Suprapubic skin (tissue), 4 donors: ENCODE measurements around the gene SLC6A1. TPM values are rescaled to one million over a fixed set of nuclear protein-coding genes. Genes with fewer than 3 reads are reported as not detected.
A peak's percentile ranks its signal among the peaks of the same experiment; 100 is the strongest.

Experiments
- DNase-seq, 2 donors: peaks; one replicate each; pipeline ENCODE4 v3.0.0-alpha.2; 2019; ENCODE audit warnings: low spot score in 2 of 2
- H3K27ac ChIP-seq: fragments of 200-600 bp; sonication (generic); one replicate; pipeline ENCODE4 v1.5.1; 2019
- H3K27me3 ChIP-seq: fragments of 200-600 bp; sonication (generic); one replicate; pipeline ENCODE4 v1.5.1; 2019
- H3K36me3 ChIP-seq: fragments of 200-600 bp; sonication (generic); one replicate; pipeline ENCODE4 v1.5.1; 2019
- H3K4me1 ChIP-seq: fragments of 200-600 bp; sonication (generic); one replicate; pipeline ENCODE4 v1.5.1; 2019
- H3K4me3 ChIP-seq: fragments of 200-600 bp; sonication (generic); one replicate; pipeline ENCODE4 v1.5.1; 2019; ENCODE audit warnings: mild to moderate bottlenecking
- H3K9me3 ChIP-seq: fragments of 200-600 bp; sonication (generic); one replicate; pipeline ENCODE4 v1.5.1; 2019
- EP300 ChIP-seq: sonication (generic); formaldehyde crosslinking; IDR thresholded peaks from one replicate; pipeline ENCODE4 v1.6.1; 2017; ENCODE audit warnings: antibody characterized with exemption
- POLR2A ChIP-seq, 2 donors: fragments of 450-650 bp; IDR thresholded peaks; one replicate each; pipeline ENCODE4 v1.6.1; 2017; ENCODE audit warnings: antibody characterized with exemption in 2 of 2, mild to moderate bottlenecking in 2 of 2, moderate library complexity in 2 of 2
- POLR2AphosphoS5 ChIP-seq, 3 donors: sonication (generic); formaldehyde crosslinking; IDR thresholded peaks; one replicate each; pipeline ENCODE4 v1.6.1; 2017; ENCODE audit warnings: antibody characterized with exemption in 3 of 3
- WGBS: methylation state at CpG from one replicate; pipeline ENCODE4 v1.1.5; 2018; 5-methylcytosine and 5-hydroxymethylcytosine counted together
- total RNA-seq, 4 donors: library from RNA; depleted of rRNA; stranded (reverse); fragments of >200 nt; gene quantifications; one replicate each; pipeline ENCODE4 v1.1.0, GENCODE V29; 2016
- TF ChIP-seq, protein P1 (sequence below), 2 donors: fragments of 200-600 bp in 1 of 2; fragments of 450-650 bp in 1 of 2; sonication (generic) in 1 of 2; IDR thresholded peaks; one replicate each; pipeline ENCODE4 v1.5.1; 2016 to 2019; ENCODE audit warnings: antibody characterized with exemption in 2 of 2, mild to moderate bottlenecking in 1 of 2, moderate library complexity in 1 of 2

Gene SLC6A1
- total RNA-seq, 4 donors from 2014 or later, result 0.96 to 13.0 (median 4.3) TPM

DNA sequence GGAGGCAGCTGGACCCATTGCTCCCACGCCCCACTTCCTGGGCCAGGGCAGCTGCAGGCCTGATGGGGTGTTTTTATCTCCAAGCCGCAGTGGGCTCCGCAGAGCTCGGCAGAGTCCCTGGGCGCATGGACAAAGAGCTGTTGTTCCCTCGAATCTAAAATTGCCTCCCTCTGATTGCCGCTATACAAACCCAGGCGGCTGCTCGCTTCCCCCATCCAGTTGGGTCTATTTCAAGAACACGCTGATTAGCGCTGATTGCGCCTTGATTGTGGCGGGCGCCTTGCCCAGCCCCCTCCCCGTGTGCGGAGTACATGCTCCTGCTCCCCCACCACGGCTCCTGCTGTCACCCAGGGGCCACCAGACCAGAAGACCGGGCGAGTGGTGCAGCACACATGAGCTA, 43.4 kb upstream of the SLC6A1 start:
- Histone ChIP-seq H3K4me3 (no peak overlapping the region), H3K4me1 (no peaks in the 10 kb centered on the region), H3K27me3 (peaks cover 42% of the 10 kb centered on the region), H3K36me3 (no peaks in the 10 kb centered on the region), H3K9me3 (no peaks in the 10 kb centered on the region), H3K27ac (no peak overlapping the region)
- WGBS, result 83% methylated on average over 19 of the region's 19 CpGs
- TF ChIP-seq, protein P1, sequence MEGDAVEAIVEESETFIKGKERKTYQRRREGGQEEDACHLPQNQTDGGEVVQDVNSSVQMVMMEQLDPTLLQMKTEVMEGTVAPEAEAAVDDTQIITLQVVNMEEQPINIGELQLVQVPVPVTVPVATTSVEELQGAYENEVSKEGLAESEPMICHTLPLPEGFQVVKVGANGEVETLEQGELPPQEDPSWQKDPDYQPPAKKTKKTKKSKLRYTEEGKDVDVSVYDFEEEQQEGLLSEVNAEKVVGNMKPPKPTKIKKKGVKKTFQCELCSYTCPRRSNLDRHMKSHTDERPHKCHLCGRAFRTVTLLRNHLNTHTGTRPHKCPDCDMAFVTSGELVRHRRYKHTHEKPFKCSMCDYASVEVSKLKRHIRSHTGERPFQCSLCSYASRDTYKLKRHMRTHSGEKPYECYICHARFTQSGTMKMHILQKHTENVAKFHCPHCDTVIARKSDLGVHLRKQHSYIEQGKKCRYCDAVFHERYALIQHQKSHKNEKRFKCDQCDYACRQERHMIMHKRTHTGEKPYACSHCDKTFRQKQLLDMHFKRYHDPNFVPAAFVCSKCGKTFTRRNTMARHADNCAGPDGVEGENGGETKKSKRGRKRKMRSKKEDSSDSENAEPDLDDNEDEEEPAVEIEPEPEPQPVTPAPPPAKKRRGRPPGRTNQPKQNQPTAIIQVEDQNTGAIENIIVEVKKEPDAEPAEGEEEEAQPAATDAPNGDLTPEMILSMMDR (IDR thresholded peaks at IDR 0.05), result no peak
- TF ChIP-seq POLR2A (IDR thresholded peaks at IDR 0.05) (no peak), EP300 (no peak), POLR2AphosphoS5 (IDR thresholded peaks at IDR 0.05) (no peak)
- DNase-seq, result no peak

DNA sequence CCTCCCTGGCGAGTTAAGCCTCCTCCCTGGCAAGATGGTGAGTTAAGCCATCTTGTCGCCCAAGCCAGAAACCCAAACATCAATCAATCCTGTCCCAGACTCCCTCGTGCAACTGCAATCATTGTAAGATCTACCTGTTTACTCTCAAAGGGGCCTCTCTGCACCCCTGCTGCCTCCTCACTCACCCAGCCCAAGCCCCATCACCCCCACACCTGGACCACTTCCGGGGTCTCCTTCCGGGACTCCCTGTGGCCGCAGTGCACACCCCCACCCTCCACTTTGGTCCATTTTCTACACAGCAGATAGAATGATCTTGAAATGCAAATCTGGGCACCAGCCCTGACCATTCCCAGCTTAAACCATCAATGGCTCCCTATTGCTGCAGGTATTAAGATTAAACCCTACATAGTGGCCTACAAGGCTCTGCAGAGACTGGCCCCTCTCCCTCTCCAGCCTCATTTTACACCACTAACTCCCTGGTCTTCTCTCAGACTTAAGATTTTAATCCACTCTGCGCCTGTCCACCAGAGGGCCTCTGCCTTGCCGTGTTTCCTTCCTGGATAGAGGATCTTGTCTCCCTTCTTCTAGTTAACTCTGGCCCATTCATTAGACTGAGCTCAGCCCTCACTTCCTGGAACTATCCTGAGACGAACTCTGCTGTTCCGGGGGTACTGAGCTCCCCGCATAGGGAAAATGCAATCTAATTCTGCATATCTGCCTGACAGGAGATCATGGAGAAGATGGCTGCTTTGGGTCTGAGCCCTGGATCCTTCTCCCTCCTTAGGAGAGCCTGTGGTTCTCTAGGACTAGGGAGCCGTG, 41.9 kb upstream of the SLC6A1 start:
- 52% methylated on average over 11 of the region's 12 CpGs for WGBS
- no peak overlapping the region for H3K4me3 ChIP-seq
- TF ChIP-seq EP300 (no peak), POLR2A (IDR thresholded peaks at IDR 0.05) (no peak), POLR2AphosphoS5 (IDR thresholded peaks at IDR 0.05) (no peak)
- TF ChIP-seq, protein P1 (IDR thresholded peaks at IDR 0.05), result peak in 1 of 2 donors; percentile 51
- H3K4me1 ChIP-seq, result no peaks in the 10 kb centered on the region
- no peaks in the 10 kb centered on the region for H3K9me3 ChIP-seq
- H3K27ac ChIP-seq, result no peak overlapping the region
- H3K36me3 ChIP-seq, result no peaks in the 10 kb centered on the region
- H3K27me3 ChIP-seq, result peaks cover 40% of the 10 kb centered on the region
- DNase-seq, result no peak

DNA sequence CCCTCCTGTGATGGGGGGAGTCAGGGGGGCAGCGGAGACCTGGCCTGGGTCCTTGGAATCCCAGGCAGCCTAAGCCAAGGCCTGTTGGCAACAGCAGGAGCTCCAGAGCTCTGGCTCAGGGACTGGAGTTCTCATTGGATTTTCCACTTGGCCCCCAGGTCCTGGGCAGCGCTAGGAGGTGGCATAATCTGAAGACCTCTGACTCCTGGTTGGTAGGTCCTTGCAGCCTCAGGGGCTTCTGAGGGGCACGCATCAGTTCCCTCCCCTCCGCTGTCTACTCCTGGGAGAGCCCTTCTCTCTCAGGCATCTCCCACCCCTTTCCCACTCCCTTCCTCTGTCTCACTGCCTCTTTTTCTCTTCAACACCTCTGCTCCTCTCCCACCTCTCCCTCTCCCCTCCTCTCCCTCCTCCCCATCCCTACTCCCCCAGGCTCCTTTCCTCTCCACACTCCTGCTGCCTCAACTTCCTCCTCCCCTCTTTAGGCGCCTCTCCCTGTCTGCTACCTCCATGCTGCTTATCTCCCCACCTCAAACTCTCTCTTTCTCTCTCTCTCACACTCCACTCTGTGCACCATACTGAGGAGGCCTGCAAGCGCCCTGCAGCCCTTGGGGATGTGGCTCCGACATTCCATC, 41.1 kb upstream of the SLC6A1 start:
- no peak for DNase-seq

DNA sequence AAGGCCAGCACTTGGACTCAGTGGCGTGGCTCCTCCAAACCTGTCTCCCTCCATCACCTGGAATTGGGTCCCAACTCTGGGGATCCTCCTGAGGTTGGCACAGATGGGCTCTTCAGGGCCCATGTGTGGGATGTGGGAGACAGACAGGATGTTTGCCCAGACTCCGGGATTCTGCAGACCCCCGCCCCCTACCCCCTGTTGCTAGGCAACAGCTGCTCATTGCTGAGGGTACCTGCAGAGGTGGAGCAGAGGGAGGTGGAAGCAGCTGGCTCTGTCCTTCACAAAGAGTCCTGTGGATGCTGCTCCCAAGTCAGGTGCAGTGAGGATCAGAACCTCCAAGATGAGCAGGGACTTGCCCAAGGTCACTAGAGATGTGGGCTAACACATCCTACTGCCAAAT, 40.0 kb upstream of the SLC6A1 start:
- Histone ChIP-seq H3K4me1 (no peaks in the 10 kb centered on the region), H3K27me3 (peaks cover 38% of the 10 kb centered on the region), H3K9me3 (no peaks in the 10 kb centered on the region), H3K27ac (no peak overlapping the region), H3K4me3 (no peak overlapping the region), H3K36me3 (no peaks in the 10 kb centered on the region)
- WGBS, result 40% methylated on average over 1 of the region's 3 CpGs
- TF ChIP-seq, protein P1 (IDR thresholded peaks at IDR 0.05), result no peak
- TF ChIP-seq POLR2AphosphoS5 (IDR thresholded peaks at IDR 0.05) (no peak), POLR2A (IDR thresholded peaks at IDR 0.05) (no peak), EP300 (no peak)
- DNase-seq, result no peak

More for the DNA sequence above, 41.1 kb upstream of the SLC6A1 start:
- no peaks in the 10 kb centered on the region for H3K36me3 ChIP-seq
- no peaks in the 10 kb centered on the region for H3K9me3 ChIP-seq
- H3K4me3 ChIP-seq, result no peak overlapping the region
- H3K4me1 ChIP-seq, result no peaks in the 10 kb centered on the region
- H3K27ac ChIP-seq, result no peak overlapping the region
- WGBS, result 86% methylated on average over 6 of the region's 7 CpGs
- TF ChIP-seq, protein P1 (IDR thresholded peaks at IDR 0.05), result no peak
- TF ChIP-seq EP300 (no peak), POLR2A (IDR thresholded peaks at IDR 0.05) (no peak), POLR2AphosphoS5 (IDR thresholded peaks at IDR 0.05) (no peak)
- peaks cover 40% of the 10 kb centered on the region for H3K27me3 ChIP-seq

DNA sequence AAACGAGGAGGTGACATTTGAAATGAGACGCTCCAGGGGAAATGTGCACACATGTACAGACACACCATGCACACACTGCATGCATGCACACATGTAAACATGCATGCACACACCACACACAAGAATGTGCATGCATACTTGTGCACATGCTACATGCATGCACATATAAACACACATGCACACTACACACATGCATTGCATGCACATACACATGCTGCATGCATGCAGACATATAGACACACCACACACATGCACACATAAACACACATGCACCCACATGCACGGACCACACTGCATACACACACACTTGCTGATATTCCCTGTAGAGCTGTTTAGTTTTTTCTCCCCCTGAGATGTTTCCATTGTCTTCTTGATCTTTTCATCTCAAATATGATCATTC, 37.8 kb upstream of the SLC6A1 start:
- Histone ChIP-seq H3K27ac (no peak overlapping the region), H3K27me3 (peaks cover 18% of the 10 kb centered on the region), H3K9me3 (no peaks in the 10 kb centered on the region), H3K4me1 (no peaks in the 10 kb centered on the region), H3K36me3 (no peaks in the 10 kb centered on the region), H3K4me3 (no peak overlapping the region)
- TF ChIP-seq POLR2A (IDR thresholded peaks at IDR 0.05) (no peak), POLR2AphosphoS5 (IDR thresholded peaks at IDR 0.05) (no peak), EP300 (no peak)
- TF ChIP-seq, protein P1 (IDR thresholded peaks at IDR 0.05), result no peak
- 83% methylated on average over 3 of the region's 3 CpGs for WGBS
- no peak for DNase-seq
